Gastrocnemius medialis (tissue), 4 donors: ENCODE data around the gene TAMM41.

Experiments
- POLR2A ChIP-seq, 2 donors: fragments of 450-650 bp; IDR thresholded peaks; one replicate each; pipeline ENCODE4 v1.6.1; 2017; ENCODE audit warnings: antibody characterized with exemption in 2 of 2, mild to moderate bottlenecking in 2 of 2, moderate library complexity in 2 of 2
- TF ChIP-seq, protein P1 (sequence below), 5 experiments: fragments of 450-650 bp in 3 of 5; fragments of 200-600 bp in 2 of 5; sonication (generic) in 2 of 5; IDR thresholded peaks in 4 of 5; conservative IDR thresholded peaks in 1 of 5; 1 replicate in 4 of 5; 2 replicates in 1 of 5; pipeline ENCODE4 v1.5.1; 2016 to 2019; ENCODE audit warnings: antibody characterized with exemption in 5 of 5, mild to moderate bottlenecking in 3 of 5, moderate library complexity in 3 of 5

DNA sequence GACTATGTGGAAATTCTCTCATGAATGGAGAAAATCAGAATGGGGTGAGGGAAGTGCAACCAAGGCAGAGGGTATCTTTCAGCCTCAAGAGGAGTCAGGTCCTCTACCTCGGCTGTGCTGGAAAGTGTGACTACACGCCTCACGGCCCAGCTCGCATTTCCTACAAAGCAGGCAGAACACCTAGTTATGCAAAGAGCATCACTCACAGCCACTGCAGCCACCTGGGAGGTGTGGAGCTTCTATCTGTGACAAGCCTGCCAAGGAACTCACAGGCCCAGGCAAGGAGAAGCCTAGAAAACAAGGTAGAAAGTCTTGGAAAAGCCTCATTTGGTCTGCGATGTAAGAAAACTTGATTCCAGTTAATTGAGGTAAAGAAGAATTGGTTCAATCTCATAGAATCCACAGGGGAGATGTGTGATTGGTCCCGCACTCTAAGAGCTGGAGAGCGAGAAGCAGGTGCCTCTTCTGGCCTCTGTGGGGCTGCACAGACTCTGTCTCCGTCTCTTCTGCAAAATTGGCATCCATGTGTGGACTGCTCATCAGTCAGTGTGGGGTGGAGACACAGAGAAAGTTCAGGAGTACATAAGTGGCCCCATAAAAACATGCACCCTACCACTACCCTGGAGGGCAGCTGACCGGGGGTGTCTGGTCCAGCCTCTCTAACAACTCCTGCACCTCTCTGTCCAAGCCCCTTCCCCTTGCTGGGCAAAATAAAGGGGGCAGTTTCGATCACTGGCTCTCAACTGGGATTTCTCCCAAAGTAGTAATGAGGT lies 76.8 kb downstream of the TAMM41 start:
- TF ChIP-seq, protein P1, sequence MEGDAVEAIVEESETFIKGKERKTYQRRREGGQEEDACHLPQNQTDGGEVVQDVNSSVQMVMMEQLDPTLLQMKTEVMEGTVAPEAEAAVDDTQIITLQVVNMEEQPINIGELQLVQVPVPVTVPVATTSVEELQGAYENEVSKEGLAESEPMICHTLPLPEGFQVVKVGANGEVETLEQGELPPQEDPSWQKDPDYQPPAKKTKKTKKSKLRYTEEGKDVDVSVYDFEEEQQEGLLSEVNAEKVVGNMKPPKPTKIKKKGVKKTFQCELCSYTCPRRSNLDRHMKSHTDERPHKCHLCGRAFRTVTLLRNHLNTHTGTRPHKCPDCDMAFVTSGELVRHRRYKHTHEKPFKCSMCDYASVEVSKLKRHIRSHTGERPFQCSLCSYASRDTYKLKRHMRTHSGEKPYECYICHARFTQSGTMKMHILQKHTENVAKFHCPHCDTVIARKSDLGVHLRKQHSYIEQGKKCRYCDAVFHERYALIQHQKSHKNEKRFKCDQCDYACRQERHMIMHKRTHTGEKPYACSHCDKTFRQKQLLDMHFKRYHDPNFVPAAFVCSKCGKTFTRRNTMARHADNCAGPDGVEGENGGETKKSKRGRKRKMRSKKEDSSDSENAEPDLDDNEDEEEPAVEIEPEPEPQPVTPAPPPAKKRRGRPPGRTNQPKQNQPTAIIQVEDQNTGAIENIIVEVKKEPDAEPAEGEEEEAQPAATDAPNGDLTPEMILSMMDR (IDR thresholded peaks at IDR 0.05 in 4 of 5, conservative IDR thresholded peaks at IDR 0.05 in 1 of 5): no peak
- TF ChIP-seq POLR2A (IDR thresholded peaks at IDR 0.05): no peak
